A549 (cell line): ENCODE data around the gene ARL6IP6. TPM values are rescaled to one million over a fixed set of nuclear protein-coding genes. Genes with fewer than 3 reads are reported as not detected.
"Not testable (repeated sequence)": the region's sequence is repeated elsewhere in the genome, so short reads cannot be mapped to it uniquely, and the experiment has no call there.

Experiments used
- ATAC-seq, 2 experiments: fragments of 200-7000 bp in 1 of 2; fragments of >200 bp in 1 of 2; cut with Nextera tagmentation in 1 of 2; cut with Tn5 transposase in 1 of 2; 3 replicates each; pipeline versions ENCODE4 v1.8.0 to v1.9.1; 2018 to 2020; ENCODE audit warnings: mild to moderate bottlenecking in 1 of 2, moderate library complexity in 1 of 2
- CTCF ChIA-PET: fragments of 300-600 bp; sonication (Branson Sonifier 250); formaldehyde crosslinking; extraction: SDS; loops from one replicate; lab custom pipeline; 2021; ENCODE audit warnings: antibody characterized with exemption, inconsistent platforms; lab: Yijun Ruan, JAX
- POLR2A ChIA-PET: fragments of 350-600 bp; formaldehyde crosslinking; extraction: SDS; loops from one replicate; lab custom pipeline; 2021; ENCODE audit warnings: antibody characterized with exemption, inconsistent platforms; lab: Yijun Ruan, JAX
- DNase-seq, 2 experiments: peaks; one replicate each; pipeline versions ENCODE4 v3.0.0 to v3.0.0-alpha.2; 2011 to 2016; ENCODE audit warnings: low read depth in 1 of 2, low spot score in 1 of 2
- FAIRE-seq: peaks from 2 replicates; lab custom pipeline; 2011; peaks lifted over from hg19 to GRCh38; lab: Jason Lieb, UNC
- H3K27ac ChIP-seq, 2 experiments: fragments of >200 bp; sonication (Bioruptor Twin); formaldehyde crosslinking; 3 replicates each; pipeline ENCODE4 v1.5.1; 2016 to 2017
- H3K4me1 ChIP-seq: fragments of >200 bp; sonication (Bioruptor Twin); formaldehyde crosslinking; 3 replicates; pipeline ENCODE4 v1.6.1; 2016
- H3K4me2 ChIP-seq: fragments of >200 bp; sonication (Bioruptor Twin); formaldehyde crosslinking; 3 replicates; pipeline ENCODE4 v1.6.1; 2016
- H3K4me3 ChIP-seq: fragments of >200 bp; sonication (Bioruptor Twin); formaldehyde crosslinking; 3 replicates; pipeline ENCODE4 v1.5.1; 2016
- H3K9me3 ChIP-seq: fragments of >200 bp; sonication (Bioruptor Twin); formaldehyde crosslinking; 3 replicates; pipeline ENCODE4 v1.6.1; 2016
- CBX8 ChIP-seq: fragments of 200-600 bp; sonication (generic); IDR thresholded peaks from 2 replicates; pipeline ENCODE4 v1.6.1; 2016
- CEBPB ChIP-seq, 2 experiments: fragments of >200 bp in 1 of 2; sonication (Bioruptor Twin) in 1 of 2; formaldehyde crosslinking in 1 of 2; IDR thresholded peaks; 2 replicates each; pipeline ENCODE4 v1.6.1; 2012 to 2016
- CHD4 ChIP-seq: fragments of 200-600 bp; sonication (generic); IDR thresholded peaks from 2 replicates; pipeline ENCODE4 v1.6.1; 2016; ENCODE audit warnings: antibody characterized with exemption, mild to moderate bottlenecking, borderline replicate concordance
- FOXS1 ChIP-seq: fragments of 250-450 bp; sonication (Bioruptor Pico); IDR thresholded peaks from 2 replicates; pipeline ENCODE4 v1.5.0; 2020; ENCODE audit warnings: mild to moderate bottlenecking, moderate library complexity
- HDAC2 ChIP-seq: fragments of 200-600 bp; sonication (generic); IDR thresholded peaks from 2 replicates; pipeline ENCODE4 v1.6.1; 2016
- HEYL ChIP-seq: fragments of 250-450 bp; sonication (Bioruptor Pico); IDR thresholded peaks from 2 replicates; pipeline ENCODE4 v1.8.0; 2021; ENCODE audit warnings: mild to moderate bottlenecking, moderate library complexity
- HOXB13 ChIP-seq: fragments of 250-450 bp; sonication (Bioruptor Pico); IDR thresholded peaks from 2 replicates; pipeline ENCODE4 v1.5.0; 2020; ENCODE audit warnings: low read depth, mild to moderate bottlenecking, moderate library complexity
- HOXB5 ChIP-seq: fragments of 250-450 bp; sonication (Bioruptor Pico); IDR thresholded peaks from 2 replicates; pipeline ENCODE4 v1.5.0; 2020; ENCODE audit warnings: mild to moderate bottlenecking, moderate library complexity
- JUN ChIP-seq, 2 experiments: fragments of >200 bp; sonication (Bioruptor Twin); formaldehyde crosslinking; IDR thresholded peaks; 2 replicates in 1 of 2; 3 replicates in 1 of 2; pipeline ENCODE4 v1.6.1; 2016 to 2017
- KDM1A ChIP-seq: fragments of 200-600 bp; sonication (generic); IDR thresholded peaks from 2 replicates; pipeline ENCODE4 v1.6.1; 2016; ENCODE audit warnings: low read depth, mild to moderate bottlenecking
- MAFK ChIP-seq: fragments of 450-650 bp; IDR thresholded peaks from 2 replicates; pipeline ENCODE4 v1.6.1; 2014; ENCODE audit not compliant: partially characterized antibody
- MAX ChIP-seq: IDR thresholded peaks from 2 replicates; pipeline ENCODE4 v1.6.1; 2012
- MAZ ChIP-seq: fragments of 150-350 bp; IDR thresholded peaks from 2 replicates; pipeline ENCODE4 v1.6.1; 2014; ENCODE audit warnings: antibody characterized with exemption, low read depth, low read length, borderline replicate concordance
- MYC ChIP-seq: IDR thresholded peaks from 2 replicates; pipeline ENCODE4 v1.6.1; 2012; ENCODE audit warnings: mild to moderate bottlenecking, inconsistent platforms, low read length, improper control_type of control experiment, borderline replicate concordance
- NR3C1 ChIP-seq: fragments of >200 bp; sonication (Bioruptor Twin); formaldehyde crosslinking; IDR thresholded peaks from 3 replicates; pipeline ENCODE4 v1.6.1; 2017
- RARB ChIP-seq: fragments of 250-450 bp; sonication (Bioruptor Pico); IDR thresholded peaks from 2 replicates; pipeline ENCODE4 v1.8.0; 2021; ENCODE audit warnings: mild to moderate bottlenecking, moderate library complexity
- REST ChIP-seq: fragments of 200-600 bp; sonication (generic); IDR thresholded peaks from 2 replicates; pipeline ENCODE4 v1.6.1; 2016; ENCODE audit warnings: antibody characterized with exemption, mild to moderate bottlenecking, moderate library complexity
- RFX5 ChIP-seq: fragments of 450-650 bp; IDR thresholded peaks from 2 replicates; pipeline ENCODE4 v1.7.1; 2014; ENCODE audit warnings: antibody characterized with exemption, mild to moderate bottlenecking, moderate library complexity
- SREBF2 ChIP-seq: fragments of 450-650 bp; IDR thresholded peaks from 2 replicates; pipeline ENCODE4 v1.6.1; 2014; ENCODE audit warnings: mild to moderate bottlenecking, moderate library complexity
- TFCP2L1 ChIP-seq: fragments of 250-450 bp; sonication (Bioruptor Pico); IDR thresholded peaks from 2 replicates; pipeline ENCODE4 v1.5.0; 2021; ENCODE audit warnings: mild to moderate bottlenecking
- ZNF302 ChIP-seq: fragments of 250-450 bp; sonication (Bioruptor Pico); IDR thresholded peaks from 2 replicates; pipeline ENCODE4 v1.9.0; 2021; ENCODE audit warnings: inconsistent platforms, mild to moderate bottlenecking, moderate library complexity
- WGBS: methylation state at CpG from one replicate; pipeline ENCODE4 v1.1.6; 2017; ENCODE audit errors: missing lambda C conversion rate; 5-methylcytosine and 5-hydroxymethylcytosine counted together
- polyA plus RNA-seq, 4 experiments: library from polyadenylated mRNA; depleted of rRNA in 3 of 4; stranded (reverse); fragments of >200 nt; fragmentation: RNase III in 1 of 4; extraction: RNeasy Plus Mini Kit Qiagen cat#74134 plus additional on column Dnase treatment in 1 of 4; gene quantifications; 2 replicates in 3 of 4; 3 replicates in 1 of 4; pipeline ENCODE4 v1.2.3, GENCODE V29; 2011 to 2017
- TF ChIP-seq, protein P1 (sequence below): fragments of 250-450 bp; sonication (Bioruptor Pico); IDR thresholded peaks from 2 replicates; pipeline ENCODE4 v1.5.0; 2021; ENCODE audit warnings: mild to moderate bottlenecking, moderate library complexity, borderline replicate concordance

ARL6IP6 gene
- polyA plus RNA-seq, 2 of the 4 experiments (the other 2 are of a cell fraction), result 28.1 to 72.7 TPM

- no peak for TF ChIP-seq TFCP2L1 (CRISPR knock-in tag)
- no peak for TF ChIP-seq ZNF302
- TF ChIP-seq MYC, result no peak
- TF ChIP-seq SREBF2, result no peak
- TF ChIP-seq KDM1A, result no peak
These were observed 2.4 kb downstream of the ARL6IP6 start (continued) for GRCh38 chr2:152720794-152721193.

GRCh38 chr2:152722639-152723038 lies 4.2 kb downstream of the ARL6IP6 start:
- POLR2A ChIA-PET, FAIRE-seq, DNase-seq, H3K9me3 ChIP-seq, H3K4me2 ChIP-seq, H3K4me3 ChIP-seq, H3K27ac ChIP-seq: not testable (repeated sequence)
- 93% methylated on average over 8 of the region's 8 CpGs for WGBS
- peaks cover 23% of the 10 kb centered on the region for H3K4me1 ChIP-seq
- CTCF ChIA-PET, result interaction anchor here (1.2 kb wide), 1 partner anchor 16 kb away, joined by 3 read pairs; no protein-coding TSS in a partner anchor
- peak in 1 of 2 experiments; percentile 6; a peak in 1 of 4 replicates for TF ChIP-seq CEBPB (IDR thresholded peaks at IDR 0.05)
- TF ChIP-seq, all 56 proteins: peak for 1; not testable (repeated sequence) for 55
- ATAC-seq, result not testable (repeated sequence)

- WGBS, result 84% methylated on average over 1 of the region's 1 CpG
- ChIA-PET POLR2A (no interaction called here), CTCF (interaction anchor here (0.7 to 1.5 kb wide), 3 partner anchors 8 to 798 kb away, joined by 3 to 4 read pairs (median 3); no protein-coding TSS in a partner anchor)
- FAIRE-seq (no peak), DNase-seq (no peak), ATAC-seq (no peak)
- no peak overlapping the region for H3K27ac ChIP-seq
- no peaks in the 10 kb centered on the region for H3K9me3 ChIP-seq
- H3K4me3 ChIP-seq, result no peak overlapping the region
- H3K4me1 ChIP-seq, result peaks cover 23% of the 10 kb centered on the region
- no peak for TF ChIP-seq RFX5
- peak; percentile 44 for TF ChIP-seq MAFK
- no peak for TF ChIP-seq RARB (CRISPR knock-in tag)
- TF ChIP-seq TFCP2L1 (CRISPR knock-in tag), result no peak
- no peak for TF ChIP-seq HOXB5 (CRISPR knock-in tag)
- no peak overlapping the region for H3K4me2 ChIP-seq
These were observed 5.5 kb downstream of the ARL6IP6 start for GRCh38 chr2:152723918-152724317.

DNA sequence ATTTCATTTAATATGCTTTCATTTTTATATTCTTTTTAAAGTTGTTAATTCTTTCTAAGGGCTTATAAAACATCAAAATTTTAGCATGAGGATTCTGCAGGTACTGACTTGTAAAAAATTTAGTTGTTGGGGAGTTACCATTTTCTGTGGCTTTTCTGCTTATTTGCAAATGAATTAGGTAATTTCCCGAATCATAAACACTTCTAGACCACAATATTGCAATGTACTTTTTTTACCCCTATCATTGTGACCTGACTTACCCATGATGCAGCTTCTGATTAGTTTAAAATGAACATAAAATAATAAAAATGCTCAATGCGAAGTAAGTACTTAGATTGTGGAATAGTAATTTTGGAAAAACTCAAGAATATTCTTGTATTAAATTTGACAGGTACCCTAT lies 11.4 kb downstream of the ARL6IP6 start:
- POLR2A ChIA-PET, result no interaction called here
- no peak for TF ChIP-seq TFCP2L1 (CRISPR knock-in tag)
- TF ChIP-seq RARB (CRISPR knock-in tag), result no peak
- no peak for TF ChIP-seq HDAC2
- no peak for TF ChIP-seq RFX5
- no peak for TF ChIP-seq JUN (IDR thresholded peaks at IDR 0.05)
- no peak for TF ChIP-seq KDM1A
- TF ChIP-seq, protein P1, sequence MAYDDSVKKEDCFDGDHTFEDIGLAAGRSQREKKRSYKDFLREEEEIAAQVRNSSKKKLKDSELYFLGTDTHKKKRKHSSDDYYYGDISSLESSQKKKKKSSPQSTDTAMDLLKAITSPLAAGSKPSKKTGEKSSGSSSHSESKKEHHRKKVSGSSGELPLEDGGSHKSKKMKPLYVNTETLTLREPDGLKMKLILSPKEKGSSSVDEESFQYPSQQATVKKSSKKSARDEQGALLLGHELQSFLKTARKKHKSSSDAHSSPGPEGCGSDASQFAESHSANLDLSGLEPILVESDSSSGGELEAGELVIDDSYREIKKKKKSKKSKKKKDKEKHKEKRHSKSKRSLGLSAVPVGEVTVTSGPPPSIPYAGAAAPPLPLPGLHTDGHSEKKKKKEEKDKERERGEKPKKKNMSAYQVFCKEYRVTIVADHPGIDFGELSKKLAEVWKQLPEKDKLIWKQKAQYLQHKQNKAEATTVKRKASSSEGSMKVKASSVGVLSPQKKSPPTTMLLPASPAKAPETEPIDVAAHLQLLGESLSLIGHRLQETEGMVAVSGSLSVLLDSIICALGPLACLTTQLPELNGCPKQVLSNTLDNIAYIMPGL (CRISPR knock-in tag), result no peak
- no peak for TF ChIP-seq FOXS1 (CRISPR knock-in tag)
- no peak for TF ChIP-seq CBX8
- no peak for TF ChIP-seq MAZ
- no peak for TF ChIP-seq SREBF2
- no peak for TF ChIP-seq CHD4
- no peak for TF ChIP-seq MAFK
- no peak for TF ChIP-seq REST
- TF ChIP-seq NR3C1, result no peak
- no peak for TF ChIP-seq HOXB13 (CRISPR knock-in tag)
- TF ChIP-seq MAX, result no peak
- TF ChIP-seq HEYL (CRISPR knock-in tag), result no peak
- 90% methylated on average over 2 of the region's 2 CpGs for WGBS
- Histone ChIP-seq H3K4me1 (no peaks in the 10 kb centered on the region), H3K27ac (no peak overlapping the region), H3K9me3 (no peaks in the 10 kb centered on the region), H3K4me3 (no peak overlapping the region), H3K4me2 (no peak overlapping the region)
- no peak for FAIRE-seq
- DNase-seq, result no peak
- no peak for ATAC-seq
- CTCF ChIA-PET, result interaction anchor here (1.3 to 2.3 kb wide), 3 partner anchors 13 to 731 kb away, joined by 3 to 7 read pairs (median 3); no protein-coding TSS in a partner anchor
